ENCODE measurements around the gene SLC35A2.

DNA sequence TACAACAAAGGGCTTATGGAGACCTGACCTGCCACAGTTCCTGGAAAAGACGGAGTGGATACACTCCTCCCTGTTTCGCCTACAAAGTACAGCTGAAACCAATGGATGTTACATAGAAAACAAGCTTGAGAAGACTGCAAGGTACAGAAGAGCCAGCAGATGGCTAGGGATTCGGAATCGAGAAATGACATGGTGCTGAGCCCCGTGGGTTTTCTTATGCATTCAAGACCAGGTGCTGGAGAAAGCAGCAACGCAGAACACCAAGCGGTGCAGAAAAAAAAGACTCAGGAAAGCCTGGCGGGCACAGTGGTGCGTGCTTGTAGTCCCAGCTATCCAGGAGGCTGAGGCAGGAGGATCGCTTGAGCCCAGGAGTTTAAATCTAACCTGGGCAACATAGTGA lies 27.7 kb downstream of the SLC35A2 start:
- no peak for TF ChIP-seq POLR2A (IDR thresholded peaks at IDR 0.05; ENCODE audit: low read depth, low read length)
- TF ChIP-seq POU2F2 (IDR thresholded peaks at IDR 0.05; ENCODE audit: low read depth, low read length): no peak
- no peak for TF ChIP-seq PAX5 (IDR thresholded peaks at IDR 0.05; ENCODE audit: insufficient read depth, low read length, severe bottlenecking)
- TF ChIP-seq TAF1 (IDR thresholded peaks at IDR 0.05; ENCODE audit: low read depth, low read length): no peak
- TF ChIP-seq POLR2AphosphoS5 (IDR thresholded peaks at IDR 0.05; ENCODE audit: low read depth, low read length): no peak

Measured in GM12891 (cell line).